Measurements from ENCODE around the gene GSX1. TPM values are rescaled to one million over a fixed set of nuclear protein-coding genes. Genes with fewer than 3 reads are reported as not detected.

GSX1 gene
- total and polyA plus RNA-seq, 4 donors, result not detected

- H3K27me3 ChIP-seq (ENCODE audit: control insufficient read depth in 3 of 3, insufficient read depth in 3 of 3, low read length in 2 of 3), result peaks cover 40 to 84% (median 77%) of the 10 kb centered on the region in 3 donors
- no peaks in the 10 kb centered on the region for H3K36me3 ChIP-seq (ENCODE audit: control insufficient read depth in 4 of 4, insufficient read depth in 4 of 4, low read length in 4 of 4)
- H3K9ac ChIP-seq (ENCODE audit: insufficient read depth in 1 of 2, low read length in 2 of 2), result no peak overlapping the region
- 8% methylated on average over 36 of the region's 36 CpGs for WGBS, 2 donors
- no peak overlapping the region for H3K4me3 ChIP-seq
- peaks cover 0 to 18% (median 0%) of the 10 kb centered on the region in 4 donors for H3K9me3 ChIP-seq (ENCODE audit: control insufficient read depth in 4 of 4, insufficient read depth in 3 of 4, low read length in 3 of 4)
- DNase-seq, result no peak
- peaks cover 0 to 19% (median 6%) of the 10 kb centered on the region in 5 donors for H3K4me1 ChIP-seq (ENCODE audit: control insufficient read depth in 5 of 5, insufficient read depth in 5 of 5, low read length in 5 of 5)
- no peak for TF ChIP-seq CTCF (IDR thresholded peaks at IDR 0.05; ENCODE audit: control extremely low read depth, extremely low read depth)
- no peak overlapping the region for H3K27ac ChIP-seq (ENCODE audit: low read depth in 1 of 2, low read length in 1 of 2)
- no peak for ATAC-seq (ENCODE audit: insufficient read depth, low FRiP score)
Measured at GRCh38 chr13:27791146-27791900, 960 bp upstream of the GSX1 start.

GRCh38 chr13:27791901-27792392 lies 336 bp upstream of the GSX1 start:
- DNase-seq (no peak), ATAC-seq (ENCODE audit: insufficient read depth, low FRiP score) (no peak)
- H3K27me3 ChIP-seq (ENCODE audit: control insufficient read depth in 3 of 3, insufficient read depth in 3 of 3, low read length in 2 of 3), result peaks cover 42 to 87% (median 81%) of the 10 kb centered on the region in 3 donors
- H3K9me3 ChIP-seq (ENCODE audit: control insufficient read depth in 4 of 4, insufficient read depth in 3 of 4, low read length in 3 of 4), result peaks cover 0 to 23% (median 0%) of the 10 kb centered on the region in 4 donors
- no peak overlapping the region for H3K4me3 ChIP-seq
- no peak overlapping the region for H3K27ac ChIP-seq (ENCODE audit: low read depth in 1 of 2, low read length in 1 of 2)
- H3K4me1 ChIP-seq (ENCODE audit: control insufficient read depth in 5 of 5, insufficient read depth in 5 of 5, low read length in 5 of 5), result peaks cover 0 to 21% (median 6%) of the 10 kb centered on the region in 5 donors
- H3K36me3 ChIP-seq (ENCODE audit: control insufficient read depth in 4 of 4, insufficient read depth in 4 of 4, low read length in 4 of 4), result no peaks in the 10 kb centered on the region
- no peak for TF ChIP-seq CTCF (IDR thresholded peaks at IDR 0.05; ENCODE audit: control extremely low read depth, extremely low read depth)
- WGBS, 2 donors, result 12 to 16% methylated on average over 22 of the region's 22 CpGs
- H3K9ac ChIP-seq (ENCODE audit: insufficient read depth in 1 of 2, low read length in 2 of 2), result no peak overlapping the region

GRCh38 chr13:27793507-27794367 lies 1.5 kb downstream of the GSX1 start:
- peaks cover 0 to 21% (median 0%) of the 10 kb centered on the region in 4 donors for H3K9me3 ChIP-seq (ENCODE audit: control insufficient read depth in 4 of 4, insufficient read depth in 3 of 4, low read length in 3 of 4)
- no peak for ATAC-seq (ENCODE audit: insufficient read depth, low FRiP score)
- WGBS, 2 donors, result 6 to 7% methylated on average over 60 to 63 of the region's 63 CpGs
- TF ChIP-seq CTCF (IDR thresholded peaks at IDR 0.05; ENCODE audit: control extremely low read depth, extremely low read depth), result no peak
- H3K36me3 ChIP-seq (ENCODE audit: control insufficient read depth in 4 of 4, insufficient read depth in 4 of 4, low read length in 4 of 4), result no peaks in the 10 kb centered on the region
- H3K4me3 ChIP-seq, result no peak overlapping the region
- peaks cover 42 to 88% (median 84%) of the 10 kb centered on the region in 3 donors for H3K27me3 ChIP-seq (ENCODE audit: control insufficient read depth in 3 of 3, insufficient read depth in 3 of 3, low read length in 2 of 3)
- no peak overlapping the region for H3K9ac ChIP-seq (ENCODE audit: insufficient read depth in 1 of 2, low read length in 2 of 2)
- DNase-seq, result no peak
- H3K4me1 ChIP-seq (ENCODE audit: control insufficient read depth in 5 of 5, insufficient read depth in 5 of 5, low read length in 5 of 5), result peaks cover 2 to 24% (median 6%) of the 10 kb centered on the region in 5 donors
- H3K27ac ChIP-seq (ENCODE audit: low read depth in 1 of 2, low read length in 1 of 2), result no peak overlapping the region
